ENCODE measurements around the gene MAPK11.

The MAPK11 gene

DNA sequence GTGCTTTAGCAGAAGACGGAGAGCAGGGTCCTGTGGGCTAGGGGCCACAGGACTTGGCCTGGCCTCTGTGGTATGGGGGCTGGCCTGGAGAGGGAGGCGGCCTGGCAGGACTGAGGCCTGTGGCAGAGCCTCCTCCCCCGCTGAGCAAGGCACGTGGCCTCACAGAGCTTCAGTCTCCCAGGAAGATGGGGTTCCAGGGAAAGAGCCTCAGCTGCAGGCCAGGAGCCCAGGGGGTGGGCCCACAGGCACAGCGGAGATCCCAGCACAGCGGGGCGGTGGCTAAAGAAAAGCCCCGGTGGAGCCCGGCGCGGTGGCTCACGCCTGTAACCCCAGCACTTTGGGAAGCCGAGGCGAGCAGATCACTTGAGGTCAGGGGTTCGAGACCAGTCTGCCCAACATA lies 10.9 kb downstream of the MAPK11 start:
- DNase-seq, result no peak

GRCh38 chr22:50258361-50259292 lies 11.6 kb downstream of the MAPK11 start:
- no peak for DNase-seq

GRCh38 chr22:50257451-50258360 lies 12.5 kb downstream of the MAPK11 start:
- no peak for DNase-seq

- DNase-seq, result no peak
These were observed 13.1 kb downstream of the MAPK11 start for GRCh38 chr22:50257041-50257440.

DNA sequence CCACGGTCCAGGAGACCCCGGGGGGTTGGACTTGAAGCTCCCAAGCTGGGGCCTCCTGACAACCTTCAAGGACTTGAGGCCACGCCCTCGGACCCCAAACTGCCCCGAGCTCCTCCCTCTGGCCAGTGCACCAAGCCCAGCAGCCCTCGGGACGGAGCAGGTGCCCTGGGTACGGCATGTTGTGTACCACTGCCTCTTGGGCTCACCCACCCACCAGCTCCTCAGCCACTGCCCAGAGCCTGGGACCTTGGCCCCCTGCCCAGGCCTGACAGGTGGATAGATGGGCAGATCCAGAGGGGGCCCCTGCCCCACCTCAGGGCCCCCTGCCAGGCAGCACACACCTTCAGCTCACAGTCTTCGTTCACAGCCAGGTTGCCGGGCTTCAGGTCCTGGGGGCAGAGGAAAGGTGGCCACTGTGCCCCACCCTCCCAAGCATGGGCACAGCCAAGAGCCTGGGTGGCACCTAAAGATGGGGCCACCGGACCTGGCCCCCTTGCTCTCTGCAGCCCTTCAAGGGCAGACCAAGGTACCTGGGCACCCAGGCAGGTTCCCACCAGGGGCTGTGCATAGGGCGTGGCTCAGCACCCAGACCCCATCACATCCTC lies 13.8 kb downstream of the MAPK11 start:
- DNase-seq, result no peak

DNA sequence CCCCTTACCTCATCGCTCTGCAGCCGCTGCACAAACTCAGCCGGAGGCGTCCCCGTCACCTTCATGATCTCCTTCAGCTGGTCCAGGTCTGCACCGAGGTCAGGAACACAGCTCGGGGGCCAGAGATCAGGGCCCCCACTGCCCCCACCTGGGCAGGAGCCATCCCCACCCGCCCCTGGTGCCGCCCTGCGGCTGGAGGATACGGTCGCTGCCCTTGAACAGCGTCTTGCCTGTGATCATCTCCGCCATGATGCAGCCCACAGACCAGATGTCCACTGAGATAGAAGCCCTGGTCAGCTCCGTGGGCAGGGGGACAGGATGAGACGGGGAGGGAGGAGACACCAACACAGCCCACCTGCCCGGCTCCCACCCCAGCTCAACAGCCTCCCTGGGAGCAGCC lies 14.6 kb downstream of the MAPK11 start:
- DNase-seq, result no peak

DNA sequence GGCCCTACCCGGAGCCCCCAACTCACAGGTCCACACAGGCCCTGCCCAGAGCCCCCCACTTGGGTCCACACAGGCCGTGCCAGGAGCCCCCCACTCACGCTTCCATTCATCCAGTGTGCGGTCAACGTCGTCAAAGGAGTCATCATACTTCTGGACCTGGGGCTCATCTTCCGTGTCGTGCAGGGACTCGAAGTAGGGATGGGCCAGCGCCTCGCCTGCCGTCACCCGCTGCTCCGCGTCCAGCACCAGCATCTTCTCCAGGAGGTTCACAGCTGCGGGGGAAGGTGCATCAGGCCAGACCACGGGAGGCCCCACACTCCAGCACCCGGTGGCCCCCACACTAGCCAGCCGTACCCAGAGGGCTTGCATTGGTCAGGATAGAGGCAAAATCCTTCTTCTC lies 15.1 kb downstream of the MAPK11 start:
- DNase-seq, result no peak

DNA sequence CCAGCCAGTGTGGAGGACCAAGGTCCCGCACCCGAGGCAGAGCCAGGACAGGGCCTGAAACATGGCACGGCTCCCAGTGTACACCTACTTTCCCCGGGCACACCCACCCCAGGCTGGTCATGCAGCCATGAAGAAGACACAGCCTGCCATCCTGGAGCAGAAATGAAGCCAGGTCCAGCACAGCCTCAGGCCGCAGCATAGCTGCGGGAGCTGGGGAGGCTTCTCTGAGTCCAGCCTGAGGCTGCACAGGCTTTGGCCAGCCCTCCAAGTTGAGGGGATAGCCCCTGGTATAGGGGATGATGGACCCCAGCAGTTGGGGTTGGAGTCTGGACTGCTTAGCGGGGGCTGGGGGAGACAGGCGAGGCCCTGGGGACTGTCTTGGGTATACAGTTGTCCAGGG lies 16.2 kb downstream of the MAPK11 start:
- DNase-seq, result no peak

DNA sequence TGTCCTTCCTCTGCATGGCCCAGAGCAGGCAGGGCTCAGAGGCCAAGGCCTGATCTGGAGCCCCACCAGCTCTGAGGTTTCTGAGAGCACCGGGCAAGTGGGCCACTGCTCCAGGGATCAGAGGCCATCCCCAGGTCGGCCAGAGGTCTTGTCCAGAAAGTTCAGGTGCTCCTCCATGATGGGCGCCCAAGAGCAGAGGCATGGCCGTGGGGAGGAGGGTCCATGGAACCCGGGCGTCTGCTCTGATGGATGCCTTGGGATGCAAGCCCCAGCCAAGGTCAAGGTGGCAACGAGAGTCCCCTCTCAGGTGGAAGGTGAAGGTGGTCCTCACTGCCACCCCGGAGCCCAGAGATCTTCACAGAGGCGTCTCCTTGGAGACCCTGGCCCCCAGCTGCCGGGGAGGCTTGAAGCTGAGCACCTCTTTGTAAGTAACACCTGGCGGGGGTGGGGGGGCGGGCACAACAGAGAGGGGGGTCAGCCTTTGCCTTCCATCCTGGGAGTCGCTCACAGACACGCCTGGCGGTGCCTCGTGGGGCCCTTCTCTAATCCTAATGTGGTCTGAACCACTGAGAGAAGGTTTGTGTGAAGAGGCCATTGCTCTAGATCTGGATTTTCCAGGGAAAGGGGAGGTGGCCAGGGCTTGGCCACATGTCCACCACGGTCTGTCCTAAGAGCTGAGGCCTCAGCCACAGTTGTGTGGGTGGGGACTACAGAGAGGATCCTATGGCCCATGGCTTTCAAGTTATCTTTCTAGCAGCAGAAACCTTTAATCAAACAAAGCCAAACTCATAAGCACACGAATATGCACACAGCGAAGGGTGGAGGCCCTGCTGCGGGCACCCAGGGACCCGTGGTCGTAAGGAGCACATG lies 16.9 kb downstream of the MAPK11 start:
- DNase-seq, result no peak

- DNase-seq, result no peak
These were observed 17.8 kb downstream of the MAPK11 start for GRCh38 chr22:50252082-50253045.

- DNase-seq, result no peak
These were observed 18.6 kb downstream of the MAPK11 start for GRCh38 chr22:50251477-50252081.

- DNase-seq, result no peak
These were observed 19.4 kb downstream of the MAPK11 start, which contains the start of gene HDAC10 for GRCh38 chr22:50250555-50251476. Gene HDAC10 (minus strand): TSS chr22:50251265. CDS start chr22:50251032, 233 bp downstream.

- DNase-seq, result no peak
These were observed 20.0 kb downstream of the MAPK11 start for GRCh38 chr22:50250249-50250554.

DNA sequence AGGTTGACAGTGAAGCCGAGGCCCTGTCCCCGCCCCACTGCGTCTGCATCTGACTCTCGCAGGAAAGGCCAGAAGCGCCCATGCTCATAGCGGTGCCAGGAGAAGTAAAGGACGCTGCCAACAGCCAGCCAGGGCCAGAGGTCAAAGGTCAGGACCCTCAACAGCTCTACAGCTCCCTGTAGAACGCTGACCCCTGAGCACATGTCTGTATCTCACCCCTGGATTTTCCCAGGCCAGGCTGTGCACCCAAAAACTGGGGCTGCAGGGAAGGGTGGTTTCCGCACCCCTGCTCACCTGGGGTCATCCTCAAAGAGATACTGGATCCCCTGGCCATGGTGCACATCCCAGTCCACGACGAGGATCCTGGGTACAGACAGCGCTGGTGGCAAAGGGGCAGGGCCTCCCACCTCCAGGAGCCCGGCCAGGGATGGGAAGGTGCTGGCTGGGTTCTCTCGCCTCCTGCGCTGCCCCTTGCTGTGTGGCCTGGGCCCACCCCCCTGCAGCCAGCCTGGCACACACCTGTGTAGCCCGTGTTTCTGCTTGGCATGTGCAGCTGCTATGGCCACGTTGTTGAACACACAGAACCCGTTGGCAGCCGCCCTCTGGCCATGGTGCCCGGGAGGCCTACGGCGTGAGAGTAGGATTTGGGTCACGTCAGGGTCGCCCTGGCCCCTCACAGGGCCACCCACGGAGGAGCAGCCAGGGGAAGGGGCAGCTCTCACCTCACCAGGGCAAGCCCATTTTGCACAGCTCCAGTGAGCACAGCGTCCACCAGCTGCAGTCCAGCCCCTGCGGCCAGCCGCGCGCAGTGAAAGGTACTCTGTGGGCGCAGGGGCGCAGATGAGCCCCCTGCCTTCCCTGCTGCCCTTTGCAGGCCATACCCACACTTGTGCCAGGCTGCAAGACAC lies 20.6 kb downstream of the MAPK11 start:
- no peak for DNase-seq

DNA sequence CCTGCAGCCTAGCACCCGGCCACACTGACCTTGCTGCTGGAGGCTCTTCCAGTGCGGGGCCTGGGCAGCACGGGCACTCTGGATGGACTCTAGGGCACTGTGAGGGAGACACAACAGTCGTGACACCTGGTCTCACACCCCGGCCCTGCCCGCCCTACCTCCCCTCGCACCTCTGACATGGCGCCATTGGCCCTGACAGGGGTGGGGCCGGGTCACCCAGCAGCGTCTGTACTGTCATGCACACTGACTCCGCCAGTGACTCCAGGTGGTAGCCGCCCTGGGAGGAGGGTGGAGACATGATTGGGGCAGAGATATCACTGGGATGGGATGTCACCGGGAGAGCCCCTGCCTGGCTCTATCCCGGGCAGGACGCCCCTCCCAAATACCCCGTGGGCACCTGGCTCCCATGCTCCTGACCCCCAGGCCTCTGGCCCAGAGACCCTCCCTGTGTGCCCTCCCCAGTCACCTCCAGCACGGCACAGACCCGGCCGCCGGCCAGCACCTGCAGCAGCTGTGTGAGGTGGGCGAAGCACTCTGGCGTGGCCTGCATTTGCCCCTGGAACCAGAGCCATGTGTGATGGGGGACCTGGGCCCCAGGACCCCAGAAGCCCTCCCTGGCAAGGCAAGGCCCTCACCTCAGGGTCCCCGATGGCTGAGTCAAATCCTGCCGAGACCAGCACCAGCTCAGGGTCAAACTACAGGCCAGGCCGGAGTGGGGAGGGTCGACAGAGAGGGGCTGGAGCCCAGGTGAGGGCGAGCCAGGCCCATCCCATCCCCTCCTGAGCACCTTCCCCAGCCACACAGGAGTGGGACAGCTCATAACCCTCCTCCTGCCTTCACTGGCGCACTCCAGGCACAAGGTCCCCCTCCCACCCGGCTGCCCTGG lies 21.7 kb downstream of the MAPK11 start:
- no peak for DNase-seq

- no peak for DNase-seq
These were observed 22.4 kb downstream of the MAPK11 start for GRCh38 chr22:50247748-50248147.

All from DMS79 treated with DMSO at 0.1 percent for 48 hours (cell line).